ENCODE results near the gene IQCH. TPM values are rescaled to one million over a fixed set of nuclear protein-coding genes. Genes with fewer than 3 reads are reported as not detected.

IQCH gene
- total RNA-seq, 1 experiment from 2014 or later, result 1.9 TPM

GRCh38 chr15:67227846-67228245 is 26.7 kb upstream of the IQCH start:
- DNase-seq (ENCODE audit: low spot score), result no peak
- peaks cover 18% of the 10 kb centered on the region for H3K36me3 Mint-ChIP-seq
- no peaks in the 10 kb centered on the region for H3K27me3 Mint-ChIP-seq (ENCODE audit: low read depth)
- no peak overlapping the region for H3K4me3 Mint-ChIP-seq
- ATAC-seq, result no peak
- TF ChIP-seq FOXK1 (CRISPR knock-in tag; IDR thresholded peaks at IDR 0.05) (no peak), ATF3 (CRISPR knock-in tag; conservative IDR thresholded peaks at IDR 0.05) (no peak)
- TF ChIP-seq, protein P1, sequence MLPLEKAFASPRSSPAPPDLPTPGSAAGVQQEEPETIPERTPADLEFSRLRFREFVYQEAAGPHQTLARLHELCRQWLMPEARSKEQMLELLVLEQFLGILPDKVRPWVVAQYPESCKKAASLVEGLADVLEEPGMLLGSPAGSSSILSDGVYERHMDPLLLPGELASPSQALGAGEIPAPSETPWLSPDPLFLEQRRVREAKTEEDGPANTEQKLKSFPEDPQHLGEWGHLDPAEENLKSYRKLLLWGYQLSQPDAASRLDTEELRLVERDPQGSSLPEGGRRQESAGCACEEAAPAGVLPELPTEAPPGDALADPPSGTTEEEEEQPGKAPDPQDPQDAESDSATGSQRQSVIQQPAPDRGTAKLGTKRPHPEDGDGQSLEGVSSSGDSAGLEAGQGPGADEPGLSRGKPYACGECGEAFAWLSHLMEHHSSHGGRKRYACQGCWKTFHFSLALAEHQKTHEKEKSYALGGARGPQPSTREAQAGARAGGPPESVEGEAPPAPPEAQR (CRISPR knock-in tag; IDR thresholded peaks at IDR 0.05), result no peak
- H3K9me3 Mint-ChIP-seq, result no peaks in the 10 kb centered on the region
- no peak overlapping the region for H3K27ac Mint-ChIP-seq
- H3K4me1 Mint-ChIP-seq, result no peaks in the 10 kb centered on the region
- CTCF ChIA-PET, result no interaction called here
- POLR2A ChIA-PET, result no interaction called here

DNA sequence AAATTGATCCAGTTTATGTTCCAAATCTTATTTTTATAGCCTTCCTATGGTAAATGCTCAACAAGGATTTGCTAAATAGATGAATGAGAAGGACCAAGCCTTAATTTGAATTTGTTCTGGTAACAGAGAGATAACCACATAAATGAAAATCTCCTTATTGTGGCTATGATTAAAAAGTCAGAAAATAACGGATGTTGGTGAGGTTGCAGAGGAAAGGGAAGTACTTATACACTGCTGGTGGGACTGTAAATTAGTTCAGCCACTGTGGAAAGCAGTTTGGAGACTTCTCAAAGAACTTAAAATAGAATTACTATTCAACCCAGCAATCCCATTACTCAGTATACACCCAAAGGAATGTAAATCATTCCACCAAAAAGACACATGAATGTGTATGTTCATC is 26.3 kb upstream of the IQCH start:
- TF ChIP-seq CTCF (IDR thresholded peaks at IDR 0.05), result no peak
- TF ChIP-seq, protein P1 (CRISPR knock-in tag; IDR thresholded peaks at IDR 0.05), result no peak
- TF ChIP-seq USF2 (CRISPR knock-in tag; IDR thresholded peaks at IDR 0.05), result no peak
- TF ChIP-seq ZNF219 (CRISPR knock-in tag; IDR thresholded peaks at IDR 0.05; ENCODE audit: borderline replicate concordance), result no peak

GRCh38 chr15:67230504-67230903 is 24.1 kb upstream of the IQCH start:
- Mint-ChIP-seq H3K9me3 (no peaks in the 10 kb centered on the region), H3K36me3 (peaks cover 36% of the 10 kb centered on the region), H3K27me3 (ENCODE audit: low read depth) (no peaks in the 10 kb centered on the region), H3K27ac (no peak overlapping the region), H3K4me1 (no peaks in the 10 kb centered on the region), H3K4me3 (no peak overlapping the region)
- ChIA-PET POLR2A (no interaction called here), CTCF (interaction anchor here (0.9 kb wide), 1 partner anchor 10 kb away, joined by 4 read pairs; no protein-coding TSS in a partner anchor)
- no peak for ATAC-seq
- no peak for DNase-seq (ENCODE audit: low spot score)
- TF ChIP-seq, protein P2, sequence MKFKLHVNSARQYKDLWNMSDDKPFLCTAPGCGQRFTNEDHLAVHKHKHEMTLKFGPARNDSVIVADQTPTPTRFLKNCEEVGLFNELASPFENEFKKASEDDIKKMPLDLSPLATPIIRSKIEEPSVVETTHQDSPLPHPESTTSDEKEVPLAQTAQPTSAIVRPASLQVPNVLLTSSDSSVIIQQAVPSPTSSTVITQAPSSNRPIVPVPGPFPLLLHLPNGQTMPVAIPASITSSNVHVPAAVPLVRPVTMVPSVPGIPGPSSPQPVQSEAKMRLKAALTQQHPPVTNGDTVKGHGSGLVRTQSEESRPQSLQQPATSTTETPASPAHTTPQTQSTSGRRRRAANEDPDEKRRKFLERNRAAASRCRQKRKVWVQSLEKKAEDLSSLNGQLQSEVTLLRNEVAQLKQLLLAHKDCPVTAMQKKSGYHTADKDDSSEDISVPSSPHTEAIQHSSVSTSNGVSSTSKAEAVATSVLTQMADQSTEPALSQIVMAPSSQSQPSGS (CRISPR knock-in tag; IDR thresholded peaks at IDR 0.05; ENCODE audit: borderline replicate concordance, low read depth), result no peak
- TF ChIP-seq, protein P1 (CRISPR knock-in tag; IDR thresholded peaks at IDR 0.05), result no peak
- TF ChIP-seq, protein P3, sequence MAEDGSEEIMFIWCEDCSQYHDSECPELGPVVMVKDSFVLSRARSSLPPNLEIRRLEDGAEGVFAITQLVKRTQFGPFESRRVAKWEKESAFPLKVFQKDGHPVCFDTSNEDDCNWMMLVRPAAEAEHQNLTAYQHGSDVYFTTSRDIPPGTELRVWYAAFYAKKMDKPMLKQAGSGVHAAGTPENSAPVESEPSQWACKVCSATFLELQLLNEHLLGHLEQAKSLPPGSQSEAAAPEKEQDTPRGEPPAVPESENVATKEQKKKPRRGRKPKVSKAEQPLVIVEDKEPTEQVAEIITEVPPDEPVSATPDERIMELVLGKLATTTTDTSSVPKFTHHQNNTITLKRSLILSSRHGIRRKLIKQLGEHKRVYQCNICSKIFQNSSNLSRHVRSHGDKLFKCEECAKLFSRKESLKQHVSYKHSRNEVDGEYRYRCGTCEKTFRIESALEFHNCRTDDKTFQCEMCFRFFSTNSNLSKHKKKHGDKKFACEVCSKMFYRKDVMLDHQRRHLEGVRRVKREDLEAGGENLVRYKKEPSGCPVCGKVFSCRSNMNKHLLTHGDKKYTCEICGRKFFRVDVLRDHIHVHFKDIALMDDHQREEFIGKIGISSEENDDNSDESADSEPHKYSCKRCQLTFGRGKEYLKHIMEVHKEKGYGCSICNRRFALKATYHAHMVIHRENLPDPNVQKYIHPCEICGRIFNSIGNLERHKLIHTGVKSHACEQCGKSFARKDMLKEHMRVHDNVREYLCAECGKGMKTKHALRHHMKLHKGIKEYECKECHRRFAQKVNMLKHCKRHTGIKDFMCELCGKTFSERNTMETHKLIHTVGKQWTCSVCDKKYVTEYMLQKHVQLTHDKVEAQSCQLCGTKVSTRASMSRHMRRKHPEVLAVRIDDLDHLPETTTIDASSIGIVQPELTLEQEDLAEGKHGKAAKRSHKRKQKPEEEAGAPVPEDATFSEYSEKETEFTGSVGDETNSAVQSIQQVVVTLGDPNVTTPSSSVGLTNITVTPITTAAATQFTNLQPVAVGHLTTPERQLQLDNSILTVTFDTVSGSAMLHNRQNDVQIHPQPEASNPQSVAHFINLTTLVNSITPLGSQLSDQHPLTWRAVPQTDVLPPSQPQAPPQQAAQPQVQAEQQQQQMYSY (CRISPR knock-in tag; IDR thresholded peaks at IDR 0.05), result no peak
- no peak for TF ChIP-seq NFE2L1 (CRISPR knock-in tag; IDR thresholded peaks at IDR 0.05)
- no peak for TF ChIP-seq CDX4 (CRISPR knock-in tag; IDR thresholded peaks at IDR 0.05; ENCODE audit: borderline replicate concordance)
- no peak for TF ChIP-seq CREB1 (CRISPR knock-in tag; IDR thresholded peaks at IDR 0.05)
- no peak for TF ChIP-seq ZNF317 (CRISPR knock-in tag; IDR thresholded peaks at IDR 0.05; ENCODE audit: borderline replicate concordance, low read depth)
- no peak for TF ChIP-seq ZBTB21 (CRISPR knock-in tag; IDR thresholded peaks at IDR 0.05; ENCODE audit: borderline replicate concordance)
- TF ChIP-seq ZNF416 (CRISPR knock-in tag; IDR thresholded peaks at IDR 0.05), result no peak
- TF ChIP-seq ATF6 (CRISPR knock-in tag; IDR thresholded peaks at IDR 0.05), result no peak

More for the DNA sequence above, 26.3 kb upstream of the IQCH start:
- Mint-ChIP-seq H3K27me3 (ENCODE audit: low read depth) (no peaks in the 10 kb centered on the region), H3K9me3 (no peaks in the 10 kb centered on the region), H3K4me1 (no peaks in the 10 kb centered on the region), H3K27ac (no peak overlapping the region), H3K36me3 (peaks cover 22% of the 10 kb centered on the region), H3K4me3 (no peak overlapping the region)
- CTCF ChIA-PET, result no interaction called here
- DNase-seq (ENCODE audit: low spot score) (no peak), ATAC-seq (no peak)
- POLR2A ChIA-PET, result no interaction called here
